ENCODE data around the gene GRAP2.
"Not testable (repeated sequence)": the region's sequence is repeated elsewhere in the genome, so short reads cannot be mapped to it uniquely, and the experiment has no call there.

Gene GRAP2

GRCh38 chr22:39898997-39899396, 1.9 kb upstream of the GRAP2 start:
- no peak for DNase-seq

DNA sequence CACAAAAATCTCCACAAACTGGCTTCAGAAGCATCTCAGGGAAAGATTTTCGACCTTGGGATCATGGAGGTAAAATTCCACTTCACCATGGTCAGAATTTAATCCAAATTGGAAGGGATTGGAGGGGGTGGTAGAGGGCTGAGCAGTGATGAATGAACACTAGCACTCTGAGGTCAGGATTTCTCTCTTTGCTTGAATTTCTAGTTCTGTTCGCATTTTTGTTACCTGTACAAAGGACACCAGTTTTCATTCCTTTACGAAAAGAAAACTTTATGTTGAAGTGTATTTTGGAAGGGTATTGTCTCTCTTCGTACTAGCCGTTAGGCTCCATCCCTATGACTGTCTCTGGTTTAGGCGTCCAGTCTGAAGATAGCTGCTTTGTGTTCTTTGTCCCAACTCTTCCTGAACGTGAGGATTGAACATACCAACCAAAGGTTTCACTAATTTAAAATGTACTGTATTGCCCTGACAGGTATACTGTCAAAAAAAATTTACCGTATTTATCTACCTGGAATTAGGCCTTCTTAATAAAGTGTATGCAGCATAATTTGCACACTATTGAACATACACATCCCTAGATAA, 772 bp downstream of the GRAP2 start:
- DNase-seq = no peak

DNA sequence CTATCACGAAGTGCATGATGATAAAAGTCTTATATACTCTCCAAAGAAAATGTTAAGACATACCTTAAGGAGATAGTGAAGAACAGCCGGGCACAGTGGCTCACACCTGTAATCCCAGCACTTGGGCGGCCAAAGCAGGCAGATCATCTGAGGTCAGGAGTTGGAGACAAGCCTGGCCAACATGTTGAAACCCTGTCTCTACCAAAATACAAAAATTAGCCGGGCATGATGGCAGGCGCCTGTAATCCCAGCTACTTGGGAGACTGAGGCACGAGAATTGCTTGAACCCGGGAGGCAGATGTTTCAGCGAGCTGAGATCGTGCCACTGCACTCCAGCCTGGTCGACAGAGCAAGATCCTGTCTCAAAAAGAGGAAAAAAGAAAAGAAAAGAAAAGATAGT, 3.1 kb downstream of the GRAP2 start:
- not testable (repeated sequence) for DNase-seq

- DNase-seq = no peak
These were observed 4.0 kb downstream of the GRAP2 start for GRCh38 chr22:39904862-39905261.

GRCh38 chr22:39905687-39906086, 4.8 kb downstream of the GRAP2 start:
- DNase-seq = no peak

DNA sequence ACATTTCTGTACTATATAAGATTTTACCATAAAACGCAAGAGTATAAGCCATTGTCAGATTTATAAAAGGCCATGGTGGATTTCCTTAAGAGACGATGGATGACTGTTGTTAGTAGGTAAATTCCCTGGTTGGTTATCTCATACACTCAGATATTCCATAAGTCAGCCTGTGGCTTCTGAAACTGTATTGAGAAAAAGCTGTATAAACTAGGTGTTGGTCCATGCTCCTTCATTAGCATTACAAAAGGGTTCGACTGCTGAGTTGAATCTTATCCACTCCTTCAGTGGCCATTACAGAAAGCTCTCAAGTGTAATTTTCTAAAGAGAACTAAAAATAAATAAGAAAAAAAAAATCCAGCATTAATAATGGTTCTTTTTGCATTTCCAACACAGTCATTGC, 5.3 kb downstream of the GRAP2 start:
- no peak for DNase-seq

DNA sequence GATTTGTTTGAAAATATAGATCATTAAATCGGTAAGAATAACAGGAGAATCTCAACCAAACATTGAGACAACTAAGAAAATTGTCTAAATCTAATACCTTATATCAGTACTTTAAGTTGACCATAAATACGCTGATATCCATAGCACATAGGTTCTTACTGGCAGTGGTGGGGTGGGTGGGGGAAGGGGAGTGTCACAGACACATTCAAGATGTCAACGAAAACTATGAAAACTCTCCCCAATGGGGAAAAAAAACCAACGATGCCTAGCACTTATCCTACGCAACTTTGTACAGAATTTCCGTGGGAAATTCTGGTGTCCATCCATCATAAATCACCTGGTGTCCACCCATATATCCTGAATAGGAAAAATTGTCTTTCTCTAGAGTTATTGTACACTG, 6.2 kb downstream of the GRAP2 start:
- no peak for DNase-seq

DNA sequence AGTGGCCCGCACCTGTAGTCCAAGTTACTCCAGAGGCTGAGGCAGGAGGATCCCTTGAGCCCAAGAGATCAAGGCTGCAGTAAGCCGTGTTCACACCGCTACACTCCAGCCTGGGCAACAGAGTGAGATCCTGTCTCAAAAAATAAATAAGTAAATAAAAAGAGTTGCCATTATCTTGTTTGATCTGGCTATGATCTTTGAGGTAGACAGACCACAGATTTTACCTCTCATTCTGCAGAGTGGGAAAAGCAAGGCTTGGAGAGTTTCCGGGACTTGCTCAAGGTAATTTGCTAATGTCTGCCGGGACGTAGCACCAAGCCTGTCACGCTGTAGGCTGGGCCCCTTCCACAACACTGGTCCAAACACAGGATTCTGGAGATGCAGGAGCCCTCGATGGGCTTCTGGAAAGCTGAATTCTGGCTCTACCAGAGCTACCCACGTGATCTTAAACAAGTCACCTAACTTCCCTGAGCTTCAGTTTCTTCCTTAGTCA, 6.8 kb downstream of the GRAP2 start:
- no peak for DNase-seq

DNA sequence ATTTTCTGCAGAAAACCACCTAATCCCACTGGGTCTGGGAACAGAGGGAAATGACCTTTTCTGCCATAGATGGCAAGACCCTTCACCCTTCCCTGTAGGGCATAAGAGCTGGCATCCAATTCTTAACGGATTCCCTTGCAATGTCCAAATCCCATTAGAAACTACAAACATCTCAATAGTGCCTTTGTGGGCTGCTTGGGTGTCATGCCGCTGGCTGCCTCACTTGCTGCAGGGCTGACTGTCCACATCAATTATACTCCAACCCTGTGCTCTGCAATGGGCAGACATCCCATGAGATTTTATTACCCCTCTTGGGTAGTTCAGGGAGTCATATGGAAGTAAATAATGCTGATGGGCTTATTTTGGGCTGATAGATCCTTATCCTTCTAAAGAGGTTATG, 7.3 kb downstream of the GRAP2 start:
- DNase-seq = no peak

DNA sequence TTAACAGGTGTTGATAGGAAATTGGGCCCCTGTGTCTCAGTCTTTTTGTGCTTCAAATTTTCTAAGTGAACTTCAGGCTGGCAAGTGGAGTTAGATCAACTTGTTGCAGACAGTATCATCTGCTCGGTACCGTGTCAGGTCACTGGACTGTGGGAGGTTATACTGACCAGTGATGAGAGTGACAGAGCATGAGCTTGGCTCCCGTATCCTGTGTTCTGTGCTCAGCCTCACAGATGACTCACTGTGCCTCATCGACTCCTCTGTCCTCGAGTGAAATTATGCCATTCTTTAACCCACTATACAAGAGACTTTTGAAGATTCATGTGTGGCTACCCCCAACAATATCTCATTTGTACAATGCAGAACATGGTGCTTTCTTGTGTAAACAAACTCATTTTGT, 7.9 kb downstream of the GRAP2 start:
- no peak for DNase-seq

GRCh38 chr22:39910876-39911613, 10.2 kb downstream of the GRAP2 start:
- no peak for DNase-seq

DNA sequence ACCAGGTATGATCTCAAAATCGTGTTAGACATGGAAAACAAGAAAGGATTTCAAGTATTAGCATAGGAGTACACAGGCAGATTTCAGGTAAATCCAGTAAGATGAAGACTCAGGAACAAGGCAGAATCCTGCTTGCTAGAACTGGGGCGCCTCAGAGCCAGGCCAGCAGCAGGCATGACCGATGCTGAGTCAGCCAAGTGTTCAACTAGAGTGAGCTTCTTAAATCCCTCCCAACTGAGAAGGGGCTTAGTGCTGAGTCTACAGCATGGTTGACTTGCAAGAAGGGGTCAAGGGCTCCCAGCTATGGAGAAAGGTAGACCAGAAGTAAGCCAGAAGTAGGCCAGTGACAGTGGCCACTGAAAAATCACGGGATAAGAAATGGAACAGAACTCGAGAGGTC, 12.4 kb downstream of the GRAP2 start:
- DNase-seq = no peak

DNA sequence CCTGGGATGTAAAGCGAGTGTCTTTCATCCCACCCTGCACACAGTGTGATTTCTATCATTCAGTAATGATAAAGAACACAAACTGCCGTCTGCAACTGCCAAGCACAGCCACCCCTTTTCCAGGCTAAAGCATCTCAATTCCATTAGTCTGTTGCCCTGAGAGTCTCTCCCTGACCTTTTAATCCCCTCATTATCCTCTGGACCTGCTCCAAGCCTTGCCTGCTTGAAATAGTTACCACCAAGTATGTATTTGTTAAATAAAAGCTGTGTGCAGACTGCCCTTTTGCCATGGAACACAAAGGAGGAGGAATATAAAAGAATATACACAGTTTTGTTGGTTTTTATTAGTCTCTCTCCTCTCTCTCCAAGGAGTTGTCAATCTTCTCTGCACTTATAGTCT, 13.0 kb downstream of the GRAP2 start:
- no peak for DNase-seq

DNA sequence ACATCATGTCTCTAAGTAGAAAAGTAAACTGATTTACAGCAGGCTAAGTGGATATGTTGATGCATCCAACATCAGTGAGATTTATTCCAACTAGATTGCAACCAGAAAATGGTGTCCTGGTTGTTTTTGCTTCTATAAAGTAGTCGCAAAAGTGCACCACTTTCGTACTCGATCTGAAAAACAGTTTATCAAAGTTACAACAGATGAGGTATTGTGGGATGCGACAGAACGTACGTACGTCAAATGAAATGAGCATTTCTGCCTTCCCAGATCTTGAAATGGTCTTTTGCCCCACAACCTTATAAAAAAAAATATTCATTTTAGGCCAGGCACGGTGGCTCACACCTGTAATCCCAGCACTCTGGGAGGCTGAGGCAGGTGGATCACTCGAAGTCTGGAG, 13.7 kb downstream of the GRAP2 start:
- DNase-seq = no peak

DNA sequence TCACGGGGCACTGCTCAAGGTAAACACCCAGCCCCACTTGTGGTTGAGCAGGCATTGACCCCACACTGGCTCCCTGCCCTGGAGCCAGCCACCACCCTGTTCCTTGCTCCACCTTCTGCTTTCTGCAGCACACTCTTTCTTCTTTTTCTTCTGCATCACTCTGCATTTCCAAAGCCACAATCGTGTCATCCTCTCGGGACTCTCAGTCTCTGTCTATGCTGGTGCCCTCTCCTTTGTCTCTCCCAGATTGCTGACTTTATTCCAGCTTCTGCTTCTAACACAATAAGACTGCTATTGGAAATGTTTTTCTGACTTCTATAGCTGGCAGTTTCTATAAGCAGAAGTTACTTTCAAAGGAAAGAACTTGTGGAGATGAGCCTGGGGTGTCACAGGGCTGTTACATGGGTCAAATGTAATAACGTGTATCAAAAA, 14.4 kb downstream of the GRAP2 start:
- DNase-seq = no peak

GRCh38 chr22:39916496-39916895, 15.6 kb downstream of the GRAP2 start:
- DNase-seq = no peak

GRCh38 chr22:39917197-39917643, 16.3 kb downstream of the GRAP2 start:
- no peak for DNase-seq

- DNase-seq = no peak
These were observed 17.1 kb downstream of the GRAP2 start for GRCh38 chr22:39917776-39918495.

DNA sequence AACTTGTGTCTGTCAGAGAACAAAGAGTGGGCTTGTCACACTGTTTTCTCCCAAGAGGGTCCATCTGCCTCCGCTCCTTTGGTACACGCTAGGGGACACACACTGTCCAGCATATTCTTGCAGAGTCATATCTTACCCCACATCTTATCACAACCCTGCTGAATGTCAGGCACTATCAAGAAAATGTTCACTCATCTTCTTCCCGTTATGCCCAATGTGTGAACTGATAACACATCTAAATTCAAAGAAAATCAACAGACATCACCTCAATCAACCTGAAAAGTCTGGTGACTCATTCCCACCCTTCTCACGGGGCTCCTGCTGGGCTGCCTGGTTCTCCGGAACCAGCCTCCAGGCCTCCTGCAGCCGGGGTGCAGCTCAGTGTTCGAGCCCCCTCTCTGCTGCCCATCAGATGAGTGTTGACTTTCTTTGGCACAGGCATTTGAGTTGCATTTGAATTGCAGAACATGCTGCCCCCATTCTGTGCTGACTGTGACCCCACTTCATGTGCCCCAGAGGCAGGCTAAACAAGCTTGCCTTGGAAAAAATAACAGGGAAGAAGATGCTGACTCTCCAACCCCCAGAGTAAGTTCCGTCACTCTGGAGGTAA, 19.4 kb downstream of the GRAP2 start:
- no peak for DNase-seq

DNA sequence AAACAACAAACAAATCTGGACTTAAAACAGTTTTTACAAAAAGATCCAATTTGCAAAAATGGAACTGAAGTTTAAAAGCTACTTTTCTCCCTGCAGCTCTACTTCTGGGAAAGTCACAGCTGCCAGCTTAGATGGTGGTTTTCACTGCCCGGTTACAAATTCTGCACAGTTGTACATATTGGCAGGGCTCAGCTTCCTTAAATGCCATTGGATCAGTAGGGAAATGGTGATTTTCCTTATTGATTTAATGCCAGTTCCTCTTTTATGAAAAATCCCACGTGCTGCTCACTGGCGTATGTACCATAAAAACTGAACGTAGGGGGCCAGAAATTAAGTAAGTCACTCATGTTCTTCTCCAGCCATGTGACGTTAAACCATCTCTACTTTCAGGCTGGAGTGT, 22.8 kb downstream of the GRAP2 start:
- no peak for DNase-seq

DNA sequence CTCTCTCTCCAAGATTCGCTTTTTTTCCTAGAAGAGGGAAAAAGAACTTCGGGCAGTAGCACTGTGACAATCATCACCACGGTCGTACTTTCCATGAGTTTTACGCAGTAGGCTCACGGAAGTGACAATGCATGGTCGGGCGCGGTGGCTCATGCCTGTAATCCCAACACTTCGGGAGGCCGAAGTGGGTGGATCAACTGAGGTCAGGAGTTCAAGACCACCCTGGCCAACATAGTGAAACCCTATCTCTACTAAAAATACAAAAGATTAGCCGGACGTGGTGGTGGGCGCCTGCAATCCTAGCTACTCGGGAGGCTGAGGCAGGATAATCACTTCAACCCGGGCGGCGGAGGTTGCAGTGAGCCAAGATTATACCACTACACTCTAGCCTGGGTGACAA, 23.4 kb downstream of the GRAP2 start:
- no peak for DNase-seq

DNA sequence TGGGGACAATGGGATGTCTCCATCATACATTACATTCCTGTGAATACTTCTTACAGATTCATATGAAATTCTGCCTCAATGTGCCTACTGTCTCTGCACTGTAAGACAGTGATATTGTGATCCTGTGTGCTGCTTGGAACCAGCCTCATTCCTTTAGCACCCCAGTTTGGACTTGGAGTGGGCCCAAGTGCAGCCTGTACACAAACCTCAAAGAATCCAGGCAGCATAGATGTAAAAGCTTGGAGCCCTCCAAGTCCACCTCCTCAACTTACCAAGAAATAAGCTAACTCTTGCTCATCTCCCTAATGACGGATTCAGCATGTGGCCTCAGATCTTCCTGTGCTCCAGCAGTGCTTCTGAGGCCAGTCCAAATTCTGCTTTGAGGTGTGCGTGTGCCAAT, 24.4 kb downstream of the GRAP2 start:
- DNase-seq = no peak

GRCh38 chr22:39925909-39926679, 25.2 kb downstream of the GRAP2 start:
- peak; percentile 35 for DNase-seq

All from NCI-H774 (cell line).